K562 (cell line): Measurements from ENCODE around the gene PYGO2. TPM values are rescaled to one million over a fixed set of nuclear protein-coding genes. Genes with fewer than 3 reads are reported as not detected.

Experiments
- C11orf30 ChIP-seq: fragments of 450-650 bp; IDR thresholded peaks from 2 replicates; pipeline ENCODE4 v1.6.1; 2016; ENCODE audit warnings: low read depth, mild to moderate bottlenecking
- ETS1 ChIP-seq: conservative IDR thresholded peaks from 2 replicates; pipeline ENCODE4 v1.6.1; 2011; ENCODE audit warnings: low read depth, mild to moderate bottlenecking, low read length; ENCODE audit not compliant: control insufficient read depth
- HIVEP1 ChIP-seq: fragments of 250-450 bp; sonication (Bioruptor Pico); IDR thresholded peaks from 2 replicates; pipeline ENCODE4 v1.4.0; 2020; ENCODE audit warnings: mild to moderate bottlenecking
- JUN ChIP-seq, 2 experiments: sonication (generic) in 1 of 2; formaldehyde crosslinking in 1 of 2; IDR thresholded peaks; 2 replicates each; pipeline versions ENCODE4 v1.6.1 to v1.8.0; 2012 to 2022; ENCODE audit warnings: borderline replicate concordance in 2 of 2, mild to moderate bottlenecking in 2 of 2, improper control_type of control experiment in 1 of 2, low read depth in 1 of 2, low read length in 1 of 2, missing genetic modification reagents in 1 of 2
- NEUROD1 ChIP-seq: fragments of 150-350 bp; IDR thresholded peaks from 2 replicates; pipeline ENCODE4 v1.6.1; 2014; ENCODE audit warnings: borderline replicate concordance, low read length, low read depth; ENCODE audit not compliant: partially characterized antibody
- NFE2L1 ChIP-seq: fragments of 450-650 bp; IDR thresholded peaks from 2 replicates; pipeline ENCODE4 v1.6.1; 2016; ENCODE audit warnings: missing genetic modification characterization, low read depth, mild to moderate bottlenecking, missing compliant biosample characterization, moderate library complexity, borderline replicate concordance
- ZC3H11A ChIP-seq: IDR thresholded peaks from 2 replicates; pipeline ENCODE4 v1.6.1; 2012; ENCODE audit warnings: low read depth, low read length, improper control_type of control experiment
- ZNF280A ChIP-seq: fragments of 450-650 bp; IDR thresholded peaks from 2 replicates; pipeline ENCODE4 v1.6.1; 2018; ENCODE audit warnings: mild to moderate bottlenecking, low read depth; ENCODE audit not compliant: partially characterized antibody
- ZNF609 ChIP-seq: sonication (generic); formaldehyde crosslinking; IDR thresholded peaks from 2 replicates; pipeline ENCODE4 v1.8.1; 2023; ENCODE audit warnings: missing genetic modification reagents, mild to moderate bottlenecking, borderline replicate concordance
- ZNF717 ChIP-seq: fragments of 250-450 bp; sonication (Bioruptor Pico); IDR thresholded peaks from 2 replicates; pipeline ENCODE4 v1.5.0; 2021
- polyA plus RNA-seq, 8 experiments: library from polyadenylated mRNA; depleted of rRNA in 4 of 8; stranded (reverse) in 5 of 8; unstranded in 3 of 8; fragments of >200 nt; fragmentation: Nextera tagmentation in 2 of 8; fragmentation: Illumina TruSeq in 1 of 8; extraction: Ambion mirVana in 2 of 8; extraction: Trizol in 1 of 8; gene quantifications; 2 replicates each; pipeline versions ENCODE4 v1.2.1 to v1.2.3, GENCODE V29; 2011 to 2014; ENCODE audit warnings: inconsistent platforms in 1 of 8, missing spikeins in 1 of 8
- total RNA-seq, 7 experiments: library from RNA; depleted of rRNA in 6 of 7; stranded (reverse); fragments of >200 nt in 6 of 7; fragmentation: Illumina TruSeq in 2 of 7; extraction: Trizol in 2 of 7; gene quantifications; 2 replicates each; pipeline versions ENCODE4 v1.2.1 to v1.2.3, GENCODE V29; 2011 to 2021; ENCODE audit warnings: low replicate concordance in 1 of 7

PYGO2 gene
- total and polyA plus RNA-seq, 9 of the 15 experiments (the other 6 are each of a cell fraction or from before 2014, with no cell fraction given): 8.3 to 36.2 (median 18.2) TPM

GRCh38 chr1:155001675-155002463 lies 40.3 kb upstream of the PYGO2 start (continued):
- TF ChIP-seq ETS1 (no peak), JUN (IDR thresholded peaks at IDR 0.05; ENCODE audit: borderline replicate concordance, low read depth, low read length) (peak; percentile 11; the same call in 1 of the 2 replicates), JUN (CRISPR knock-in tag; IDR thresholded peaks at IDR 0.05; ENCODE audit: borderline replicate concordance) (no peak), HIVEP1 (peak; percentile 47; the same call in 1 of the 2 replicates), ZC3H11A (0 out of 2 replicates have a peak, but pooled peaks have one; percentile 10), ZNF717 (CRISPR knock-in tag) (no peak), ZNF280A (no peak), NFE2L1 (tag) (no peak), NEUROD1 (peak; percentile 97), C11orf30 (no peak), ZNF609 (CRISPR knock-in tag) (no peak)
